Lower leg skin (tissue), 3 donors: Measurements from ENCODE around the gene CAPN10.

Source experiments
- POLR2A ChIP-seq, 2 donors: fragments of 450-650 bp; IDR thresholded peaks; one replicate each; pipeline ENCODE4 v1.6.1; 2016 to 2017; ENCODE audit warnings: antibody characterized with exemption in 2 of 2, mild to moderate bottlenecking in 1 of 2, moderate library complexity in 1 of 2
- TF ChIP-seq, protein P1 (sequence below), 3 donors: fragments of 450-650 bp; IDR thresholded peaks; one replicate each; pipeline ENCODE4 v1.5.1; 2016; ENCODE audit warnings: antibody characterized with exemption in 3 of 3, mild to moderate bottlenecking in 3 of 3, moderate library complexity in 2 of 3

GRCh38 chr2:240626531-240627300 lies 40.2 kb downstream of the CAPN10 start:
- TF ChIP-seq, protein P1, sequence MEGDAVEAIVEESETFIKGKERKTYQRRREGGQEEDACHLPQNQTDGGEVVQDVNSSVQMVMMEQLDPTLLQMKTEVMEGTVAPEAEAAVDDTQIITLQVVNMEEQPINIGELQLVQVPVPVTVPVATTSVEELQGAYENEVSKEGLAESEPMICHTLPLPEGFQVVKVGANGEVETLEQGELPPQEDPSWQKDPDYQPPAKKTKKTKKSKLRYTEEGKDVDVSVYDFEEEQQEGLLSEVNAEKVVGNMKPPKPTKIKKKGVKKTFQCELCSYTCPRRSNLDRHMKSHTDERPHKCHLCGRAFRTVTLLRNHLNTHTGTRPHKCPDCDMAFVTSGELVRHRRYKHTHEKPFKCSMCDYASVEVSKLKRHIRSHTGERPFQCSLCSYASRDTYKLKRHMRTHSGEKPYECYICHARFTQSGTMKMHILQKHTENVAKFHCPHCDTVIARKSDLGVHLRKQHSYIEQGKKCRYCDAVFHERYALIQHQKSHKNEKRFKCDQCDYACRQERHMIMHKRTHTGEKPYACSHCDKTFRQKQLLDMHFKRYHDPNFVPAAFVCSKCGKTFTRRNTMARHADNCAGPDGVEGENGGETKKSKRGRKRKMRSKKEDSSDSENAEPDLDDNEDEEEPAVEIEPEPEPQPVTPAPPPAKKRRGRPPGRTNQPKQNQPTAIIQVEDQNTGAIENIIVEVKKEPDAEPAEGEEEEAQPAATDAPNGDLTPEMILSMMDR (IDR thresholded peaks at IDR 0.05): no peak
- no peak for TF ChIP-seq POLR2A (IDR thresholded peaks at IDR 0.05)
